Measurements from ENCODE around the gene VIL1.

Gene VIL1

DNA sequence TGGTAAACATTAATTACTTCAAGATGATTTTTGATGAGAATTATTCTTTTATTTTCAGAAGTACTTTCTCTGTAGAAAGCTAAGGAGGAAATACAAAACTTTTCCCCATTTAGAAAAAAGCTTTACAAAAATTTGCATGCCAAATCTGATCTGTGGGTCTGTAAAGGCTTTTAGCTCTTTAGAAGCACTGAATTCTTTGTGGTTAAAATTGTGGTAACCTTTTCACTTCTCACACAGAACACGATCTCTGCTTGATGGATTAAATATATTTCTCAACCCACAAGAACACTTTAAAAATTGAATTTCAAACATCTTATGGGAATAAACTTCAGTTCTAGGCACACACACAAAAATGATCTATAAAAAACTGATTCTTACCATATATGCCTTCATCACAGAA lies 63.7 kb downstream of the VIL1 start:
- DNase-seq = no peak

- DNase-seq = peak in 1 of 56 donors; percentile 0
Observed at GRCh38 chr2:218485986-218486667, 67.2 kb downstream of the VIL1 start.

GRCh38 chr2:218500501-218501060 lies 81.7 kb downstream of the VIL1 start:
- no peak for DNase-seq

DNA sequence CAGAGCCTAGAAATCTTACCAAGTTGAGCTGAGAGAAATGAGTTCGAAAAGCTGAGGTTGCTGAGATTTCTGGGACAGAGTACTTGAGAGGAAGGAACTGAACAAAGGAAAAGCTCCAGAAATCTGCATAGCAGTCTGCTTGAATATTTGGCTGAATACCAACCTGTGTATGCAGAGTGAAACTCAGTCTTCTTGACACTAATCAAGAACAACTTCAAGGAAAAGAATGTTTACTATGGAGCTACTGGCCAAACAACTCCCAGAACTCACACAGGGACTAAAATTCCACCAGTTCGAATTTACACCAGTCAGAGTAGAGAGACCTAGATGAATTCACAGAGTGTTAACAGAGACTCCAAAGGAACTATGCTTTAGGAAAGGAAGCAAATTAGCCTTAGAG lies 82.7 kb downstream of the VIL1 start:
- DNase-seq = no peak

All from nucleus accumbens (tissue), 56 donors.